Small intestine (tissue), 7 donors: ENCODE results near the gene EIF2A. TPM values are rescaled to one million over a fixed set of nuclear protein-coding genes. Genes with fewer than 3 reads are reported as not detected.

Source experiments
- DNase-seq, 2 donors: peaks; one replicate each; pipeline versions ENCODE4 v3.0.0 to v3.0.0-alpha.2; 2013
- FAIRE-seq: peaks from 2 replicates; lab custom pipeline; 2012; peaks lifted over from hg19 to GRCh38; lab: Jason Lieb, UNC
- H3K27ac ChIP-seq, 3 donors: one replicate each; pipeline ENCODE4 v1.5.1; 2013; ENCODE audit warnings: low read length in 2 of 3, mild to moderate bottlenecking in 2 of 3, control low read depth in 1 of 3, inconsistent platforms in 1 of 3, low read depth in 1 of 3, moderate library complexity in 1 of 3
- H3K27me3 ChIP-seq, 3 donors: one replicate each; pipeline ENCODE4 v1.6.1; 2013; ENCODE audit warnings: low read length in 3 of 3, inconsistent platforms in 1 of 3; ENCODE audit not compliant: control insufficient read depth in 3 of 3, insufficient read depth in 3 of 3
- H3K36me3 ChIP-seq, 3 donors: one replicate each; pipeline ENCODE4 v1.6.1; 2013; ENCODE audit warnings: low read length in 3 of 3, inconsistent platforms in 1 of 3, low read depth in 1 of 3, mild to moderate bottlenecking in 1 of 3, moderate library complexity in 1 of 3; ENCODE audit not compliant: control insufficient read depth in 3 of 3, insufficient read depth in 2 of 3
- H3K4me1 ChIP-seq, 3 donors: one replicate each; pipeline ENCODE4 v1.6.1; 2013; ENCODE audit warnings: low read length in 2 of 3, inconsistent platforms in 1 of 3, low read depth in 1 of 3, mild to moderate bottlenecking in 1 of 3, moderate library complexity in 1 of 3; ENCODE audit not compliant: control insufficient read depth in 3 of 3, insufficient read depth in 2 of 3
- H3K4me3 ChIP-seq, 3 donors: one replicate each; pipeline ENCODE4 v1.5.1; 2013; ENCODE audit warnings: low read length in 3 of 3, control low read depth in 1 of 3, inconsistent platforms in 1 of 3, low read depth in 1 of 3, mild to moderate bottlenecking in 1 of 3, moderate library complexity in 1 of 3
- H3K9me3 ChIP-seq, 2 donors: one replicate each; pipeline ENCODE4 v1.6.1; 2013; ENCODE audit warnings: low read depth in 1 of 2, low read length in 1 of 2; ENCODE audit not compliant: control insufficient read depth in 2 of 2, insufficient read depth in 1 of 2
- WGBS, 3 donors: extraction: QIAGEN DNeasy Blood & Tissue Kit; methylation state at CpG; one replicate each; pipeline ENCODE4 v1.1.7; 2013; 5-methylcytosine and 5-hydroxymethylcytosine counted together
- polyA plus RNA-seq, 4 donors: library from polyadenylated mRNA; stranded (reverse) in 3 of 4; unstranded in 1 of 4; fragments of 200-250 nt in 3 of 4; fragments of 120-200 nt in 1 of 4; gene quantifications; one replicate each; pipeline versions ENCODE4 v1.2.1 to v1.2.3, GENCODE V29; 2013
- donor health status: healthy with polysubstance abuse.
- donor health status: control.
- donor health status: control.
- donor health status: Bipolar disorder and iron deficiency.
- donor health status: healthy.

Gene EIF2A
- polyA plus RNA-seq, 4 donors = 65.1 to 135 (median 86.1) TPM

GRCh38 chr3:150511122-150511821, 35.3 kb upstream of the EIF2A start:
- DNase-seq (no peak), FAIRE-seq (no peak)
- H3K27me3 ChIP-seq = no peaks in the 10 kb centered on the region
- no peaks in the 10 kb centered on the region for H3K36me3 ChIP-seq
- H3K9me3 ChIP-seq = no peaks in the 10 kb centered on the region
- no peak overlapping the region for H3K4me3 ChIP-seq
- H3K27ac ChIP-seq = no peak overlapping the region
- WGBS, 3 donors = 60 to 89% (median 83%) methylated on average over 4 of the region's 4 CpGs
- no peaks in the 10 kb centered on the region for H3K4me1 ChIP-seq

- no peaks in the 10 kb centered on the region for H3K27me3 ChIP-seq
- no peak overlapping the region for H3K27ac ChIP-seq
- 92 to 97% (median 93%) methylated on average over 4 of the region's 4 CpGs for WGBS, 3 donors
- peaks cover 0 to 2% (median 0%) of the 10 kb centered on the region in 3 donors for H3K4me1 ChIP-seq
- H3K36me3 ChIP-seq = no peaks in the 10 kb centered on the region
- no peaks in the 10 kb centered on the region for H3K9me3 ChIP-seq
- DNase-seq (no peak), FAIRE-seq (no peak)
- no peak overlapping the region for H3K4me3 ChIP-seq
These were observed 31.4 kb upstream of the EIF2A start for GRCh38 chr3:150515210-150515609.

- DNase-seq (peak; percentile 48 to 72), FAIRE-seq (no peak)
- 24 to 64% (median 48%) methylated on average over 3 of the region's 3 CpGs for WGBS, 3 donors
- Histone ChIP-seq H3K27me3 (no peaks in the 10 kb centered on the region), H3K27ac (peak overlapping the region in 2 of 3 donors; percentile 20 to 66), H3K4me3 (no peak overlapping the region), H3K9me3 (no peaks in the 10 kb centered on the region), H3K4me1 (peaks cover 0 to 2% (median 0%) of the 10 kb centered on the region in 3 donors), H3K36me3 (no peaks in the 10 kb centered on the region)
These were observed 27.6 kb upstream of the EIF2A start for GRCh38 chr3:150519026-150519425.

GRCh38 chr3:150520408-150520807, 26.2 kb upstream of the EIF2A start:
- no peak overlapping the region for H3K4me3 ChIP-seq
- no peak for FAIRE-seq
- H3K27me3 ChIP-seq = no peaks in the 10 kb centered on the region
- no peak overlapping the region for H3K27ac ChIP-seq
- WGBS, 3 donors = 89 to 94% (median 90%) methylated on average over 24 of the region's 24 CpGs
- no peaks in the 10 kb centered on the region for H3K9me3 ChIP-seq
- H3K36me3 ChIP-seq = no peaks in the 10 kb centered on the region
- DNase-seq = no peak
- peaks cover 0 to 2% (median 0%) of the 10 kb centered on the region in 3 donors for H3K4me1 ChIP-seq

- Histone ChIP-seq H3K27ac (no peak overlapping the region), H3K27me3 (no peaks in the 10 kb centered on the region), H3K9me3 (no peaks in the 10 kb centered on the region), H3K4me3 (no peak overlapping the region), H3K36me3 (no peaks in the 10 kb centered on the region), H3K4me1 (peaks cover 0 to 2% (median 0%) of the 10 kb centered on the region in 3 donors)
- FAIRE-seq = no peak
- 56 to 63% (median 61%) methylated on average over 2 of the region's 2 CpGs for WGBS, 3 donors
- no peak for DNase-seq
These were observed 25.1 kb upstream of the EIF2A start for GRCh38 chr3:150521463-150521862.

- Histone ChIP-seq H3K4me1 (peaks cover 0 to 2% (median 0%) of the 10 kb centered on the region in 3 donors), H3K36me3 (no peaks in the 10 kb centered on the region), H3K4me3 (no peak overlapping the region), H3K27ac (no peak overlapping the region), H3K9me3 (no peaks in the 10 kb centered on the region), H3K27me3 (no peaks in the 10 kb centered on the region)
- 84 to 92% (median 90%) methylated on average over 2 of the region's 2 CpGs for WGBS, 3 donors
- DNase-seq (no peak), FAIRE-seq (no peak)
These were observed 23.0 kb upstream of the EIF2A start for GRCh38 chr3:150523538-150523937.

GRCh38 chr3:150527464-150528255, 18.9 kb upstream of the EIF2A start:
- Histone ChIP-seq H3K9me3 (no peaks in the 10 kb centered on the region), H3K27me3 (no peaks in the 10 kb centered on the region), H3K36me3 (no peaks in the 10 kb centered on the region), H3K4me3 (no peak overlapping the region), H3K4me1 (no peaks in the 10 kb centered on the region), H3K27ac (no peak overlapping the region)
- WGBS, 3 donors = 62 to 77% (median 73%) methylated on average over 10 of the region's 10 CpGs
- FAIRE-seq (no peak), DNase-seq (no peak)

- 20 to 32% (median 30%) methylated on average over 2 of the region's 2 CpGs for WGBS, 3 donors
- Histone ChIP-seq H3K27me3 (no peaks in the 10 kb centered on the region), H3K4me1 (no peaks in the 10 kb centered on the region), H3K9me3 (no peaks in the 10 kb centered on the region), H3K36me3 (no peaks in the 10 kb centered on the region), H3K27ac (no peak overlapping the region), H3K4me3 (no peak overlapping the region)
- DNase-seq (no peak), FAIRE-seq (no peak)
These were observed 18.2 kb upstream of the EIF2A start for GRCh38 chr3:150528354-150528797.
